ENCODE results near the gene PDGFB.

PDGFB gene

DNA sequence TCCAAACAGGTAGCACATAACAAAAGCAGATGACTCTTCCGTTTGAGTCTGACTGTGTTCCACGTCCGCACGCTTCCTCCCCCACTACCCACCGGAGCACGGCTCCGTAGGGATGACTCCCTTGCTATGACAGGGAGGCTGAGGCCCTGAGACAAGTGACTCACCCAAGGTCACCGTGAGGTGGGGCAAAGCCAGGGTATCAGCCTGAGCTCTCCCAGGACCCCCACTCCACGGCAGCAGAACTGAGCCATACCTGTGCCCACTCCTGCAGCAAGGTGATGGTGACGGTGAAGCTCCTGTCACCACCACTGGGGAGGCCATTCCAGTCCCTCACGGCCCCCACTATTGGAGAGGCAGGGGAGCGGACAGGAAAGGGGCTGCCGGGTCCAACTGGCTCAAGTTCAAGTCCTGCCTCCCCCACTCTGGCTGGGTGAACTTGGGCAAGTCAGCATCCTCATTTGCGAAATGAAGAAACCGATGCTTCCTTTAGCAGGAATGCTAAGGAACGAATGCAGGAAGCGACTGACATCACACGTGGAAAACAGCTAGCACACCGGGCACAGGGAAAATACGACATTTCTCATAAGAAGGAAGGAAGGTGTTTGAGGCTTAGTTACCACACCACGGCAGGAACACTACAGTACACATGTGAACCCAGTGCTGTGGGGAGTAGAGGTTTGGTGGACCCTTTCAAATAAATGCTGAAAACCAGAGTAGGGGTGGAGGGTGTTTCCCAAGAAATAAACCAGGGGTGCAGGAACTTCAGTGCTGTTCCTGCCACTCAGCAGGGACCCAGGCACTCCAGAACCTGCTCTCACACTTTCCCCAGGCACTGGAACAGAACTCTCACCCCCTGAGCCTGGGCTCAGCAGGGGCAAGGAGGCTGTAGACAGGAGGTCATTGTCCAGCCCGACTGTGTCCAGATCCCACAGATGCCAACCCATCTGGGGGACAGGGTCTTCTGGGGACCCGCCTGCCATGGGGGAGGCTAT, 59.9 kb downstream of the PDGFB start:
- H3K4me3 ChIP-seq (ENCODE audit: low read depth, low read length) = no peak overlapping the region

DNA sequence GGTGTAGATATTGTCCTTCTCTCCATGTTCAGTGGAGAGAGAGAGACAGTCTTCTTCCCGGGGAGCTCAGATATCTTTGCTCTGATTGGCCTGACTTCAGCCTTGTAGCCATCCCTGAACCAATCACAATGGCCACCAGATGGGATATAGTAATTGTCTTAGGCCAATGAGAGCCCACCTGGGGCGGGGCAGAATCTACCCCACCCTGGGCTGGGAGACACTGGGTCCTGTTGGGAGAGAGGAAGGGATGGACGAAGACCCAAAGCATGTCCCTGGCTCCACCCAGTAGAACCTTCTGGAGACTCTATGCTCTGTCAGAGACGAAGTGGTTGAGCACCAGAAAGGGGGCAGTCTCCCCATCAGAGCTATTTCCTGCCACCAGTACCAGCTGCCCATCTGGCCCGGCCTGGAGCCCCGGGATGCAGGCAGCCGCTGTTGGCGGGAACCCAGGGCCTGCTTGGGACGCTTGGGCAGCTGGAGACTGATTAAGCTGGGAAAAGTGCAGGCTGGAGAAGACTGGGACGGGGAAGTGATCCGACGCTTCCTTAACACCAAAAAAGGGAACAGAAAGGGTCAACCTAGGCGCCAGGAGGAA, 60.7 kb downstream of the PDGFB start:
- Histone ChIP-seq H3K36me3 (no peaks in the 10 kb centered on the region), H3K4me3 (ENCODE audit: low read depth, low read length) (no peak overlapping the region), H3K27ac (no peak overlapping the region), H3K9me3 (ENCODE audit: severe bottlenecking) (peaks cover 5% of the 10 kb centered on the region), H3K27me3 (ENCODE audit: insufficient read depth, low read depth, severe bottlenecking) (no peaks in the 10 kb centered on the region)
- DNase-seq = no peak
- TF ChIP-seq CTCF (IDR thresholded peaks at IDR 0.05; ENCODE audit: low read depth, low read length) = no peak

More for the DNA sequence above, 59.9 kb downstream of the PDGFB start:
- peaks cover 5% of the 10 kb centered on the region for H3K9me3 ChIP-seq (ENCODE audit: severe bottlenecking)
- no peak overlapping the region for H3K27ac ChIP-seq
- no peak for DNase-seq
- H3K27me3 ChIP-seq (ENCODE audit: insufficient read depth, low read depth, severe bottlenecking) = no peaks in the 10 kb centered on the region
- no peaks in the 10 kb centered on the region for H3K36me3 ChIP-seq
- no peak for TF ChIP-seq CTCF (IDR thresholded peaks at IDR 0.05; ENCODE audit: low read depth, low read length)

GRCh38 chr22:39182478-39183030, 62.2 kb downstream of the PDGFB start:
- no peak for DNase-seq
- no peaks in the 10 kb centered on the region for H3K27me3 ChIP-seq (ENCODE audit: insufficient read depth, low read depth, severe bottlenecking)
- H3K36me3 ChIP-seq = no peaks in the 10 kb centered on the region
- no peak for TF ChIP-seq CTCF (IDR thresholded peaks at IDR 0.05; ENCODE audit: low read depth, low read length)
- peaks cover 5% of the 10 kb centered on the region for H3K9me3 ChIP-seq (ENCODE audit: severe bottlenecking)
- H3K4me3 ChIP-seq (ENCODE audit: low read depth, low read length) = no peak overlapping the region
- no peak overlapping the region; the same call in 1 of the 2 replicates for H3K27ac ChIP-seq

DNA sequence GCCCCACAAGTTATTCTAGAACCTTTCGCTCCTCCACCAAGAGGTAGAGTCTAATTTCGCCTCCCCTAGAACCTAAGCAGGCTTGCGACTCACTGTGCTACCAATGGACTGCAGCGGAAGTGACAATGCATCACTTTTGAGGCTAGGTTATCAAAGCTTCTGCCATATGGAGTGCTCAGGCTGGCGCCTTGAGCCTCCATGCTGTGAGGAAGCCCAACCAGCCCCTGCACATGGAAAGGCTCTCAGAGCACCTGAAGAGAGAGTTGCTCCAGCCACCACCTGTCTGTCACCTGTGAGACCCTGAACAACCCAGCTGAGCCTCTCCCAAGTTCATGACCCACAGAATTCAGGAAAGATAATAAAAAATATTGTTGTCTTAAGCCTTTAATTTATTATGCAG, 63.0 kb downstream of the PDGFB start:
- H3K9me3 ChIP-seq (ENCODE audit: severe bottlenecking) = peaks cover 5% of the 10 kb centered on the region
- no peak overlapping the region for H3K4me3 ChIP-seq (ENCODE audit: low read depth, low read length)
- DNase-seq = no peak
- H3K27ac ChIP-seq = peak overlapping the region; percentile 91
- no peak for TF ChIP-seq CTCF (IDR thresholded peaks at IDR 0.05; ENCODE audit: low read depth, low read length)
- no peaks in the 10 kb centered on the region for H3K27me3 ChIP-seq (ENCODE audit: insufficient read depth, low read depth, severe bottlenecking)
- H3K36me3 ChIP-seq = no peaks in the 10 kb centered on the region

DNA sequence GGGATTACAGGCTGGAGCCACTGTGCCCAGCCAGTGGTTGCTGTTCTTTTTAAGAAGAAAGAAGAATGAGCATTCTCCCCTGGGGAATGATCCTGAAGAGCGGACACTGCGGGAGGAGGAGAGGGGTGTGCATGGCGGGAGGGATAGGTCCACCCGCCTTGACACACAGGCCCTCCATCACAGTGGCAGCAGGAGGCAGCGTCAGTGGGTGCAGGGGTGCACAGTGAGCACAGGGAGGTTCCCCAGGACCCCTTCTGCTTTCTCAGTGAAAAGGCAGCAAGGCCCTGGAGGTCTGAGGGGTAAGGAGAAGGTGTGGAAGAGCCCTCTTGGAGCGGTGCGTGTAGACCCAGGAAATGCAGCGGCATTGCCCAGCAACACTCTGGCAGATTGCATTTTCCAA, 63.4 kb downstream of the PDGFB start:
- no peak for DNase-seq
- peaks cover under 1% of the 10 kb centered on the region for H3K9me3 ChIP-seq (ENCODE audit: severe bottlenecking)
- no peaks in the 10 kb centered on the region for H3K27me3 ChIP-seq (ENCODE audit: insufficient read depth, low read depth, severe bottlenecking)
- no peak for TF ChIP-seq CTCF (IDR thresholded peaks at IDR 0.05; ENCODE audit: low read depth, low read length)
- no peak overlapping the region for H3K4me3 ChIP-seq (ENCODE audit: low read depth, low read length)
- peak overlapping the region; percentile 91 for H3K27ac ChIP-seq
- H3K36me3 ChIP-seq = no peaks in the 10 kb centered on the region
